DMS153 (cell line): ENCODE measurements around the gene WSCD1.

ENCODE experiments used
- DNase-seq: peaks from one replicate; lab custom pipeline; 2025; lab: John Stamatoyannopoulos, UW

WSCD1 gene

GRCh38 chr17:6107791-6108190 lies 37.6 kb downstream of the WSCD1 start:
- no peak for DNase-seq

- no peak for DNase-seq
These were observed 38.2 kb downstream of the WSCD1 start for GRCh38 chr17:6108382-6108781.

- no peak for DNase-seq
These were observed 38.8 kb downstream of the WSCD1 start for GRCh38 chr17:6108987-6109386.

- no peak for DNase-seq
These were observed 39.4 kb downstream of the WSCD1 start for GRCh38 chr17:6109536-6109935.

- DNase-seq, result no peak
These were observed 39.9 kb downstream of the WSCD1 start for GRCh38 chr17:6110088-6110487.

GRCh38 chr17:6110592-6110991 lies 40.4 kb downstream of the WSCD1 start:
- no peak for DNase-seq

- DNase-seq, result no peak
These were observed 50.2 kb downstream of the WSCD1 start for GRCh38 chr17:6120351-6120750.

GRCh38 chr17:6124856-6125255 lies 54.7 kb downstream of the WSCD1 start:
- DNase-seq, result no peak

- no peak for DNase-seq
These were observed 56.6 kb downstream of the WSCD1 start for GRCh38 chr17:6126768-6127167.

- DNase-seq, result no peak
These were observed 64.5 kb downstream of the WSCD1 start for GRCh38 chr17:6134721-6135120.

GRCh38 chr17:6135236-6135635 lies 65.1 kb downstream of the WSCD1 start:
- DNase-seq, result no peak

- no peak for DNase-seq
These were observed 65.8 kb downstream of the WSCD1 start for GRCh38 chr17:6135996-6136395.

- no peak for DNase-seq
These were observed 67.7 kb downstream of the WSCD1 start for GRCh38 chr17:6137716-6138502.

- DNase-seq, result no peak
These were observed 68.7 kb downstream of the WSCD1 start for GRCh38 chr17:6138761-6139446.

- no peak for DNase-seq
These were observed 69.3 kb downstream of the WSCD1 start for GRCh38 chr17:6139447-6139832.

GRCh38 chr17:6140188-6140587 lies 70.0 kb downstream of the WSCD1 start:
- DNase-seq, result no peak

GRCh38 chr17:6140728-6141330 lies 70.7 kb downstream of the WSCD1 start:
- DNase-seq, result no peak

- DNase-seq, result no peak
These were observed 72.5 kb downstream of the WSCD1 start for GRCh38 chr17:6142701-6143100.

- DNase-seq, result no peak
These were observed 75.8 kb downstream of the WSCD1 start for GRCh38 chr17:6145946-6146345.

- DNase-seq, result no peak
These were observed 76.9 kb downstream of the WSCD1 start for GRCh38 chr17:6147042-6147441.

- no peak for DNase-seq
These were observed 83.2 kb downstream of the WSCD1 start for GRCh38 chr17:6153375-6153774.

- DNase-seq, result no peak
These were observed 87.5 kb downstream of the WSCD1 start for GRCh38 chr17:6157716-6158115.

- DNase-seq, result no peak
These were observed 89.5 kb downstream of the WSCD1 start for GRCh38 chr17:6159541-6160231.
